MM.1S (cell line): Measurements from ENCODE around the gene FAM47E.

Experiments
- EZH2 ChIP-seq: fragments of 300-600 bp; sonication (generic); optimal IDR thresholded peaks from 2 replicates; pipeline ENCODE3; 2017; ENCODE audit warnings: low read depth, mild to moderate bottlenecking, antibody characterized with exemption, low read length, mixed read lengths
- EZH2phosphoT487 ChIP-seq: fragments of 300-600 bp; sonication (generic); IDR thresholded peaks from 2 replicates; pipeline ENCODE4 v1.6.1; 2018; ENCODE audit warnings: antibody characterized with exemption, low read length
- TF ChIP-seq, protein P1 (sequence below): fragments of 300-600 bp; sonication (generic); IDR thresholded peaks from 2 replicates; pipeline ENCODE4 v1.5.1; 2016; ENCODE audit warnings: antibody characterized with exemption, low read length, mixed read lengths

DNA sequence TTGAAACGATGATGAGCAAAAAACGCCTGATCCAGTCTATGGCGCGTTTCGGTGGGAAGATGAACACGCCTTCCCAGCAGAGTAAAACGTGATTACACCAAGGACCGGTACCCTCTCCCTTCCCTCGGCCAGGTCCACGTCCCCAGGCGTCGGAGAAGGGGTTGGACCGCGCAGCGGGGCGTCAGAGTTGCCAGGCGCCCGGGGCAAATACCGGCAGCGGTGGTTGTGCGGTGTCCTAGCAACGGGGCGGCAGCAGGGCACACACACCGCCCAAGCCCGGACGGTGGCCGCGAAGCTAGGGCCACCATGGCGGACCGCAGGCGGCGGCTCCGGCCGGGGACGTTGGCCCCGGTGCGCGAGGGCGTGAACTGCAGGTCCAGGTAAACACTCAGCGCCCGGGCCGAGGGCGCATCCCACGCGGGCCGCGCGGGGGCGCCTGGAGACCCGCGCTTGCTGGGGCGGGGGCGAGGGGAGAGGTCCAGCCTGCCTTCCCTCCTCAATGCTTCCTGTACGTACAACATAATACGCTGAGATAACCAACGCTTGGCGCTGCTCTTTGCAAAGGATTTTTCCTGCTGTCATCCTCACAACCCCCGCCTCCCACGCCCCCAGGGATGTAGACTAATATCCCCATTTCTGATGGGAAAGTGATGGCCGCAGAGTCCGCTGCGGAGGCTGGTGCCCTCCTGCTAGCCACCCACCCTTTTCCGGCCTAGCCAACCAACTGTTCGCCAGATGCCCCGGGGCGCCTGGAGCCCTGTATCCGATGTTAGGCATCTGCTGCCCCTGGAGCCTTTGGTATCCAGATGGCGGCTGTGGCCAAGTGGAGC lies at the start of gene FAM47E:
- TF ChIP-seq, protein P1, sequence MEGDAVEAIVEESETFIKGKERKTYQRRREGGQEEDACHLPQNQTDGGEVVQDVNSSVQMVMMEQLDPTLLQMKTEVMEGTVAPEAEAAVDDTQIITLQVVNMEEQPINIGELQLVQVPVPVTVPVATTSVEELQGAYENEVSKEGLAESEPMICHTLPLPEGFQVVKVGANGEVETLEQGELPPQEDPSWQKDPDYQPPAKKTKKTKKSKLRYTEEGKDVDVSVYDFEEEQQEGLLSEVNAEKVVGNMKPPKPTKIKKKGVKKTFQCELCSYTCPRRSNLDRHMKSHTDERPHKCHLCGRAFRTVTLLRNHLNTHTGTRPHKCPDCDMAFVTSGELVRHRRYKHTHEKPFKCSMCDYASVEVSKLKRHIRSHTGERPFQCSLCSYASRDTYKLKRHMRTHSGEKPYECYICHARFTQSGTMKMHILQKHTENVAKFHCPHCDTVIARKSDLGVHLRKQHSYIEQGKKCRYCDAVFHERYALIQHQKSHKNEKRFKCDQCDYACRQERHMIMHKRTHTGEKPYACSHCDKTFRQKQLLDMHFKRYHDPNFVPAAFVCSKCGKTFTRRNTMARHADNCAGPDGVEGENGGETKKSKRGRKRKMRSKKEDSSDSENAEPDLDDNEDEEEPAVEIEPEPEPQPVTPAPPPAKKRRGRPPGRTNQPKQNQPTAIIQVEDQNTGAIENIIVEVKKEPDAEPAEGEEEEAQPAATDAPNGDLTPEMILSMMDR: peak; percentile 56
- TF ChIP-seq EZH2phosphoT487 (no peak), EZH2 (no peak)
